ENCODE measurements around the gene CAMP.

GRCh38 chr3:48273594-48274211 is 50.4 kb downstream of the CAMP start:
- no peak for TF ChIP-seq EZH2 (IDR thresholded peaks at IDR 0.05; ENCODE audit: low read depth)
- peak; percentile 81 for TF ChIP-seq CTCF (conservative IDR thresholded peaks at IDR 0.05)
